SU-DHL-6 (cell line): ENCODE results near the gene SLC51B.

Source experiments
- EZH2phosphoT487 ChIP-seq: fragments of 200-600 bp; sonication (generic), shearing (Covaris generic); conservative IDR thresholded peaks from 2 replicates; pipeline ENCODE4 v1.6.1; 2018; ENCODE audit warnings: mild to moderate bottlenecking, antibody characterized with exemption, low read length, moderate library complexity, mixed read lengths
- TF ChIP-seq, protein P1 (sequence below): fragments of 200-600 bp; sonication (generic); IDR thresholded peaks from one replicate; pipeline ENCODE4 v1.5.1; 2017; ENCODE audit warnings: antibody characterized with exemption, mild to moderate bottlenecking, low read length, moderate library complexity; ENCODE audit not compliant: insufficient read depth, poor library complexity, severe bottlenecking

DNA sequence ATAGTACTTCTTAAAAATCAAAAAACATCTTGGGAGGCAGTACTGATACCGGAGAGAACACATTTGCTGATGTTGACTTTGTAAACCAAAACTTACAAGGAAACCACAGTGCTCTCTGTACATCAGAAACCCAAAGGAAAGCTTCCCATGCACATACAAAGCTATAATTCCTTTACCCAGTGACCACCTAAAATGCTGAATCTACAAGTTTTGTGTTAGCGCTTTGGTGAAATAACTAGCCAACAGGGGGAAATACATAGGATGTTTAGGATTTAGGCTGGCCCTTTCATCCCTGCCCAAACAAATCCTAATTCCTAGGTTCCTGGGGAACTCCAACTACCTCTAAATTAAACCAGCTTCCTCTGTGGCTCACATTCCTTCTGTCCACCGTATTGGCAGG lies 40.2 kb upstream of the SLC51B start:
- TF ChIP-seq, protein P1, sequence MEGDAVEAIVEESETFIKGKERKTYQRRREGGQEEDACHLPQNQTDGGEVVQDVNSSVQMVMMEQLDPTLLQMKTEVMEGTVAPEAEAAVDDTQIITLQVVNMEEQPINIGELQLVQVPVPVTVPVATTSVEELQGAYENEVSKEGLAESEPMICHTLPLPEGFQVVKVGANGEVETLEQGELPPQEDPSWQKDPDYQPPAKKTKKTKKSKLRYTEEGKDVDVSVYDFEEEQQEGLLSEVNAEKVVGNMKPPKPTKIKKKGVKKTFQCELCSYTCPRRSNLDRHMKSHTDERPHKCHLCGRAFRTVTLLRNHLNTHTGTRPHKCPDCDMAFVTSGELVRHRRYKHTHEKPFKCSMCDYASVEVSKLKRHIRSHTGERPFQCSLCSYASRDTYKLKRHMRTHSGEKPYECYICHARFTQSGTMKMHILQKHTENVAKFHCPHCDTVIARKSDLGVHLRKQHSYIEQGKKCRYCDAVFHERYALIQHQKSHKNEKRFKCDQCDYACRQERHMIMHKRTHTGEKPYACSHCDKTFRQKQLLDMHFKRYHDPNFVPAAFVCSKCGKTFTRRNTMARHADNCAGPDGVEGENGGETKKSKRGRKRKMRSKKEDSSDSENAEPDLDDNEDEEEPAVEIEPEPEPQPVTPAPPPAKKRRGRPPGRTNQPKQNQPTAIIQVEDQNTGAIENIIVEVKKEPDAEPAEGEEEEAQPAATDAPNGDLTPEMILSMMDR, result no peak
- TF ChIP-seq EZH2phosphoT487, result no peak
